MG63 (cell line): Measurements from ENCODE around the gene NUDT9. TPM values are rescaled to one million over a fixed set of nuclear protein-coding genes. Genes with fewer than 3 reads are reported as not detected.
"Not testable (repeated sequence)": the region's sequence is repeated elsewhere in the genome, so short reads cannot be mapped to it uniquely, and the experiment has no call there.

Experiments used
- DNase-seq: peaks from one replicate; pipeline ENCODE4 v3.0.0-alpha.2; 2020
- H3K27me3 ChIP-seq: fragments of 250-450 bp; sonication (Bioruptor Pico); 2 replicates; pipeline ENCODE4 v1.5.1; 2020; ENCODE audit warnings: mild to moderate bottlenecking, moderate library complexity
- H3K36me3 ChIP-seq: fragments of 250-450 bp; sonication (Bioruptor Pico); 2 replicates; pipeline ENCODE4 v1.5.1; 2020; ENCODE audit warnings: mild to moderate bottlenecking, moderate library complexity
- H3K4me3 ChIP-seq: fragments of 250-450 bp; sonication (Bioruptor Pico); 2 replicates; pipeline ENCODE4 v1.5.1; 2020; ENCODE audit warnings: mild to moderate bottlenecking, moderate library complexity
- H3K9me3 ChIP-seq: fragments of 250-450 bp; sonication (Bioruptor Pico); 2 replicates; pipeline ENCODE4 v1.5.1; 2020; ENCODE audit warnings: mild to moderate bottlenecking, moderate library complexity
- total RNA-seq: library from RNA; depleted of rRNA; stranded (reverse); fragments of >200 nt; shearing (Covaris generic); gene quantifications from 2 replicates; pipeline ENCODE4 v1.2.3, GENCODE V29; 2014; ENCODE audit warnings: low replicate concordance

The NUDT9 gene
- total RNA-seq, 1 experiment from 2014 or later: 9.9 TPM

GRCh38 chr4:87427518-87427868 is 5.1 kb downstream of the NUDT9 start:
- Histone ChIP-seq H3K36me3 (no peaks in the 10 kb centered on the region), H3K4me3 (no peak overlapping the region), H3K27me3 (no peaks in the 10 kb centered on the region), H3K9me3 (no peaks in the 10 kb centered on the region)
- DNase-seq: no peak

GRCh38 chr4:87428979-87429378 is 6.6 kb downstream of the NUDT9 start:
- H3K4me3 ChIP-seq: no peak overlapping the region
- H3K36me3 ChIP-seq: no peaks in the 10 kb centered on the region
- H3K27me3 ChIP-seq: no peaks in the 10 kb centered on the region
- no peaks in the 10 kb centered on the region for H3K9me3 ChIP-seq
- no peak for DNase-seq

- Histone ChIP-seq H3K27me3 (no peaks in the 10 kb centered on the region), H3K4me3 (no peak overlapping the region), H3K9me3 (no peaks in the 10 kb centered on the region), H3K36me3 (no peaks in the 10 kb centered on the region)
- no peak for DNase-seq
These were observed 7.7 kb downstream of the NUDT9 start for GRCh38 chr4:87430038-87430437.

- no peak for DNase-seq
- H3K36me3 ChIP-seq: no peaks in the 10 kb centered on the region
- no peaks in the 10 kb centered on the region for H3K9me3 ChIP-seq
- no peak overlapping the region for H3K4me3 ChIP-seq
- no peaks in the 10 kb centered on the region for H3K27me3 ChIP-seq
These were observed 11.0 kb downstream of the NUDT9 start for GRCh38 chr4:87433342-87433741.

- Histone ChIP-seq H3K9me3 (no peaks in the 10 kb centered on the region), H3K36me3 (peaks cover 5% of the 10 kb centered on the region; the same call in 1 of the 2 replicates), H3K27me3 (no peaks in the 10 kb centered on the region), H3K4me3 (no peak overlapping the region)
- no peak for DNase-seq
These were observed 20.5 kb downstream of the NUDT9 start for GRCh38 chr4:87442889-87443288.

GRCh38 chr4:87444741-87445140 is 22.4 kb downstream of the NUDT9 start:
- Histone ChIP-seq H3K27me3 (no peaks in the 10 kb centered on the region), H3K9me3 (no peaks in the 10 kb centered on the region), H3K36me3 (peaks cover 5% of the 10 kb centered on the region; the same call in 1 of the 2 replicates), H3K4me3 (no peak overlapping the region)
- DNase-seq: no peak

- DNase-seq: no peak
- Histone ChIP-seq H3K36me3 (peaks cover 5% of the 10 kb centered on the region), H3K4me3 (no peak overlapping the region)
These were observed 23.6 kb downstream of the NUDT9 start for GRCh38 chr4:87445964-87446363.

DNA sequence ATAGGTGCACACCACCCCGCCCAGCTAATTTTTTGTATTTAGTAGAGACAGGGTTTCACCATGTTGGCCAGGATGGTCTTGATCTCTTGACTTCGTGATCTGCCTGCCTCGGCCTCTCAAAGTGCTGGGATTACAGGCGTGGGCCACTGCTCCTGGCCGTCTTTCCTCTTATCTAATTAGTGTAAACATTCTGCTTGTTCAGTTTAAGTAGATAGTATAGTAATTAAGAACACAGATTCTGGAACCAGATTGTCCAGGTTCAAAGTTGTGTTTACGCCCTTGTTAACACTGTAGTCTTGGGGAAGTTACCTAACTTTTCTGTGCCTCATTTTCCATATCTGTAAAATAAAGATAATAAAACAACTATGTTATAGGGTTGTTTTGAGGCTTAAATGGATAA is 24.0 kb downstream of the NUDT9 start:
- not testable (repeated sequence) for H3K36me3 ChIP-seq, DNase-seq, H3K4me3 ChIP-seq, H3K27me3 ChIP-seq, H3K9me3 ChIP-seq

More at GRCh38 chr4:87445964-87446363, 23.6 kb downstream of the NUDT9 start:
- Histone ChIP-seq H3K27me3 (no peaks in the 10 kb centered on the region), H3K9me3 (no peaks in the 10 kb centered on the region)

DNA sequence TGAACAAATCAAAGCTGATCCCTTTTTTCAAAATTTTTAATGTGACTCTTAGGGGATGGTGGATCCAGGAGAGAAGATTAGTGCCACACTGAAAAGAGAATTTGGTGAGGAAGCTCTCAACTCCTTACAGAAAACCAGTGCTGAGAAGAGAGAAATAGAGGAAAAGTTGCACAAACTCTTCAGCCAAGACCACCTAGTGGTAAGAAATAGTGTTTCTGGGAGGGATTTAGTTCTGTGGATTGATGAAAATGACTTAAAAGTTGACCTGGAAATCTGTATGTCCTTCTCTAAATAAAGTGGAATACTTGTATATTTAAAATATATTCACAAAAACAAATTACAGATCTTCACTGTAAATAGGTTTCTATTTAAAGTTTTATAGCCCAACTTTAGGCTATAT is 29.2 kb downstream of the NUDT9 start:
- H3K36me3 ChIP-seq: no peaks in the 10 kb centered on the region; the same call in 1 of the 2 replicates
- H3K27me3 ChIP-seq: no peaks in the 10 kb centered on the region
- no peak for DNase-seq
- no peak overlapping the region for H3K4me3 ChIP-seq
- H3K9me3 ChIP-seq: no peaks in the 10 kb centered on the region

DNA sequence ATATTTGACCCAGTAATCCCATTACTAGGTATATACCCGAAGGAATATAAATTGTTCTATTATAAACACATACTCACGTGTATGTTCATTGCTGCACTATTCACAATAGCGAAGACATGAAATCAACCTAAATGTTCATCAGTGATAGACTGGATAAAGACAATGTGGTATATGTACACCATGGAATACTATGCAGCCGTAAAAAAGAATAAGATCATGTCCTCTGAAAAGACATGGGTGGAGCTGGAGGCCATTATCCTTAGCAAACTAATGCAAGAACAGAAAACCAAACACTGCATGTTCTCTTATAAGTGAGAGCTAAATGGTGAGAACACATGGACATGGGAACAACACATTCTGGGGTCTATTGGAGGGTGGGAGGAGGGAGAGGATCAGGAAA is 36.5 kb downstream of the NUDT9 start:
- no peaks in the 10 kb centered on the region for H3K9me3 ChIP-seq
- no peak for DNase-seq
- no peak overlapping the region for H3K4me3 ChIP-seq
- H3K27me3 ChIP-seq: no peaks in the 10 kb centered on the region
- H3K36me3 ChIP-seq: peaks cover 3% of the 10 kb centered on the region; the same call in 1 of the 2 replicates

- H3K9me3 ChIP-seq: no peaks in the 10 kb centered on the region
These were observed 38.9 kb downstream of the NUDT9 start for GRCh38 chr4:87461281-87461700.

GRCh38 chr4:87462102-87462501 is 39.7 kb downstream of the NUDT9 start:
- DNase-seq: no peak
- H3K27me3 ChIP-seq: no peaks in the 10 kb centered on the region
- H3K36me3 ChIP-seq: peaks cover 3% of the 10 kb centered on the region; the same call in 1 of the 2 replicates
- H3K9me3 ChIP-seq: no peaks in the 10 kb centered on the region
- H3K4me3 ChIP-seq: no peak overlapping the region

More at GRCh38 chr4:87461281-87461700, 38.9 kb downstream of the NUDT9 start:
- no peaks in the 10 kb centered on the region for H3K27me3 ChIP-seq
- peaks cover 3% of the 10 kb centered on the region; the same call in 1 of the 2 replicates for H3K36me3 ChIP-seq
- DNase-seq: no peak
- H3K4me3 ChIP-seq: no peak overlapping the region

- no peaks in the 10 kb centered on the region for H3K27me3 ChIP-seq
- H3K4me3 ChIP-seq: no peak overlapping the region
- no peaks in the 10 kb centered on the region for H3K36me3 ChIP-seq
- no peak for DNase-seq
- H3K9me3 ChIP-seq: no peaks in the 10 kb centered on the region
These were observed 43.5 kb downstream of the NUDT9 start for GRCh38 chr4:87465739-87466366.

DNA sequence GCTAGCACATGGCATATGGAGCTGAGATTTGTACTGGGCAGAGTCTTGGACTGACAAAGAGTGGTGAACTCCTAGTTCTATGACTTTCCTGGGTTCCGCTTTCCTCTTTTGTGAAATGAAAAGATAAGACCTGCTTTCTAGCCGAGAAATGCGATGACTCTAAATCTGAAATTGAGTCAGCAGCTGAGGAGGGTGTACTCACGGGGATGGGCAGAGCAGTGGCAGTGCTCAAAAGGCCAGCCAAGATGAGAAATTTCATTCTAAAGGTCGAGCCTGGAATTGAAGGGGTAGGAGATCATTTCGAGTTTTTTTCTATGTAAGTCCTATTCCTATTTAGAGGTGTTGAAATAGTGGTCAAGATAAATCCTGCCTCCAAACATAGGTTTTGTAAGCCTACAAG is 47.0 kb downstream of the NUDT9 start:
- no peaks in the 10 kb centered on the region for H3K27me3 ChIP-seq
- H3K9me3 ChIP-seq: no peaks in the 10 kb centered on the region
- no peak for DNase-seq
- no peak overlapping the region for H3K4me3 ChIP-seq
- no peaks in the 10 kb centered on the region for H3K36me3 ChIP-seq

DNA sequence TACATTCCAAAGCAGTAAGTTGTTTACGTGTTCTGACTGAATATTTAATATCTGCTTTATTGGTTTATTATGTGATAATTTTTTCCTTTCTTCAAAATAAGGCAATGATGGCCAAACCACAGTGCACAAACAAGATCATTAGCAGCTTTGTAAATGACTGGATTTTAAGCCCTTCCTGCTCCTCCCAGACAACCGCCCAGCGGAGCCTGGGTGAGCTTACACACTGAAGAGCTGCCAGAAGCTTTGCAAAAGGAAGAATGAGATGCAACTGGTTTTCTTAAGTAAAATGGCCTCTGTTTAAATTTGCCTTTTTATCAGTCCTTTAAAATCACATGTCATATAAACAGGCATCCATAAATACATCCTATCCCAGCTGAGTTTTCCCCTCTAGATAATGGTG is 54.6 kb downstream of the NUDT9 start:
- H3K9me3 ChIP-seq: no peaks in the 10 kb centered on the region
- H3K27me3 ChIP-seq: no peaks in the 10 kb centered on the region
- H3K4me3 ChIP-seq: no peak overlapping the region
- H3K36me3 ChIP-seq: no peaks in the 10 kb centered on the region
- no peak for DNase-seq

DNA sequence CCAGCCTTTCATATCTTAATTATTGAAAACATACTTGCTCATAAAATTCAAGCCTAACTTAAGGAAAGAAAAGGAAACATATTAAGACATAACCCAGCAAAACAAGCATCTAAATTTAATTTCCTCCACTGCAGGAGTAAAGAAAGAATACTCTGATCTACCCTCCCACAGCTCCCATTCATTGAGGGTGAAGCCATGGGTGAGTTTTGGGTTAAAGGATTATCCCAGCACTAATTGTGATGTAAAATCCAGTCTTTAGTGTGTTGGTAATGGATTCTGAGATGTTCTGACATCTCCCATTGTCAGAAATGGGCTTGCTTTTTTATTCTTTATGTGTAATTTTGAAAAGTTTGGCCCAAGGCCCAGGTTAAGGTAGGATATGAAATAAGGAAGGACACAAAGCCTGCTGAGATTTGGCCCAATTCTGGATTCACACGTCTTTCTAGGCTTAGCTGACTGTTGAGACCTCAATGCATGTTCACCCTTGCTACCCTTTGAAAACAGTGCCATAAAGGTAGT is 56.4 kb downstream of the NUDT9 start:
- Histone ChIP-seq H3K36me3 (no peaks in the 10 kb centered on the region), H3K9me3 (no peaks in the 10 kb centered on the region), H3K27me3 (no peaks in the 10 kb centered on the region), H3K4me3 (no peak overlapping the region)
- DNase-seq: no peak

- no peaks in the 10 kb centered on the region for H3K9me3 ChIP-seq
These were observed 59.0 kb downstream of the NUDT9 start for GRCh38 chr4:87481377-87481776.

GRCh38 chr4:87483247-87483646 is 60.9 kb downstream of the NUDT9 start:
- not testable (repeated sequence) for H3K27me3 ChIP-seq, H3K4me3 ChIP-seq, H3K9me3 ChIP-seq, DNase-seq, H3K36me3 ChIP-seq

More at GRCh38 chr4:87481377-87481776, 59.0 kb downstream of the NUDT9 start:
- no peak for DNase-seq
- Histone ChIP-seq H3K36me3 (no peaks in the 10 kb centered on the region), H3K4me3 (no peak overlapping the region), H3K27me3 (no peaks in the 10 kb centered on the region)
